GM13976 (cell line): ENCODE results near the gene TPD52L2.
"Not testable (repeated sequence)": the region's sequence is repeated elsewhere in the genome, so short reads cannot be mapped to it uniquely, and the experiment has no call there.

ENCODE experiments used
- DNase-seq: peaks from one replicate; pipeline ENCODE4 v3.0.0; 2012; ENCODE audit warnings: low spot score
- CTCF ChIP-seq: IDR thresholded peaks from 2 replicates; pipeline ENCODE4 v1.5.1; 2012; ENCODE audit warnings: borderline replicate concordance, mild to moderate bottlenecking; ENCODE audit not compliant: insufficient read depth; ENCODE audit errors: extremely low read depth, missing control alignments, control extremely low read depth
- in situ Hi-C: fragments of 300-500 bp; cut with MboI; formaldehyde crosslinking; loops from one replicate; pipeline ENCODE4 v1.12.0; 2022; ENCODE audit warnings: low sequenced_read_pairs, mixed read lengths, inconsistent platforms; ENCODE audit not compliant: unreplicated experiment

Gene TPD52L2

DNA sequence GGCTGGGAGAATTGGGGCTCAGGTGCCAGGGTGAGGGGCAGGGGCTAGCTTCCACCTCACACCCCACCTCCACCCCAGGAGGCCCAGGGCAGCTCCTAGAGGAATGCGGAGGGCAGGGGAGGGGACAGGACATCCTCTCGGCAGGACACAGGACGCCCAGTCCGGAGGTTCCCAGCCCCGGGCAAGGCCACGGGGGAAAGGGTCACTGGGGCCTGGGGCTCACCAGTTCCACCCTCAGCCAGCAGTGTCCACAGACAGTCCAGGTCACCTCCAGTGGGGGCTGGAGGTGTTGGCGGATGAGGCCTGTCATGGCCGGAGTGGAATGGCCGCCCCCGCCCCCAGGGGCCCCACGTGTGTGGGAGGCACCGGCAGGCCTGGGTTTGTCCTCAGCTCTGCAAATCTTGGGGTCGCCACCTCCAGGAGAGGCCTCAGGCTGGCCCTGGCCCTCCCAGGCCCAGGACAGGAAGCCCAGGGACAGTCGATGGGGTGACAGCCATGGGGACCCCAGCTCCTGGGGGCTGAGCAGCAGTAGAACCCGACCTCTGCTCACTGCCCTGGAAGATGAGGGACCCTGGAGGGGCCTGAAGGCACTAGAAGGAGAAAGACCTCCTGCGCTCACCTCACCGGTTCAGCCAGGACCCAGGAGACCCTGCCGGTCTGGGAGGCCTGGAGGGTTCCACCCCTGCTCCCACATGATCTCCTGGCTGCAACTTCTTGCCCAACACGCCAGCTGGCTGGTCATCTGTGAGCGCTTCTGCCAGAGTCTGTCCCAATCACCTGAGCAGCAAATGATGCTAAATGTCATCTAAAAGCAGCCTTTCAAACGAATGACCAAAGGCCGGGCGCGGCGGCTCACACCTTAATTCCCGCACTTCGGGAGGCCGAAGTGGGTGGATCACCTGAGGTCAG is 16.8 kb upstream of the TPD52L2 start:
- no peak for TF ChIP-seq CTCF
- DNase-seq: no peak
- in situ Hi-C loops: no loop called here

GRCh38 chr20:63850689-63851547 is 14.2 kb upstream of the TPD52L2 start:
- DNase-seq: peak; percentile 93
- in situ Hi-C loops: loop anchor here (10.0 to 25.0 kb wide), 2 partner anchors 146 to 314 kb away; partner anchors contain the start of genes ARFRP1, PTK6, SRMS and ZGPAT

GRCh38 chr20:63851548-63851943 is 13.5 kb upstream of the TPD52L2 start:
- not testable (repeated sequence) for DNase-seq
- in situ Hi-C loops: loop anchor here (10.0 to 25.0 kb wide), 2 partner anchors 147 to 314 kb away; partner anchors contain the start of genes ARFRP1, PTK6, SRMS and ZGPAT

More at GRCh38 chr20:63850689-63851547, 14.2 kb upstream of the TPD52L2 start:
- TF ChIP-seq CTCF: no peak

GRCh38 chr20:63853733-63854068 is 11.4 kb upstream of the TPD52L2 start:
- DNase-seq: not testable (repeated sequence)
- in situ Hi-C loops: loop anchor here (10.0 to 25.0 kb wide), 2 partner anchors 149 to 316 kb away; partner anchors contain the start of genes ARFRP1, PTK6, SRMS and ZGPAT

- peak; percentile 78 for DNase-seq
- in situ Hi-C loops: loop anchor here (10.0 to 25.0 kb wide), 2 partner anchors 149 to 317 kb away; partner anchors contain the start of genes ARFRP1, PTK6, SRMS and ZGPAT
- TF ChIP-seq CTCF: no peak
Measured at GRCh38 chr20:63854069-63854765, 10.9 kb upstream of the TPD52L2 start.

DNA sequence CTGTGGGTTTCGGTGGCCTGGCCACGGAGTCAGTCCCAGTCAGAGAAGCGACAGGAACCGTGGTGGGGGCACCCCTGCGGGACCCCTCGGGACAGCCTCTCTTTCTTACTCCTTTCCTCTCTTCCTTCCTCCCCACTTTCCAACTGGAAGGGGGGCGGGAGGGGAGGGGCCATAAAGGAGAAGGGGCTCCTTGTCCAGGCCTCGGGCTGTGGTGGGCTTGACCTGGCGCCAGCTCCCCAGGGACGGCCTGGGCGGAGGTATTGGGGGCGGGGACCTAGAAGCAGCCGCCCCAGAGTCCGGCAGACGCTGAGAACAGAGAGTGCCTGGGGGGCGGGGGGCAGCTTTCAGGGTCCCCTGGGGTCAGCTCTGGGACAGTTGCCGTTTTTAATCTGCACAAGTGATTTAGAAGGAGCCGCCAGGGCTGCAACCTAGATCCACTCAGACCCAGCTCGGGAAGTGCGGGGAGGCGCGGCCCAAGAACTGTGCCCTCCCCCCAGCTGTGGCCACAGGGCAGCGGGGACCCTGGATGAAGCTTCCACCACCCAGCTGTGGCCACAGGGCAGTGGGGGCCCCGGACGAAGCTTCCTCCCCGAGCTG is 10.2 kb upstream of the TPD52L2 start:
- TF ChIP-seq CTCF: no peak
- DNase-seq: no peak
- in situ Hi-C loops: loop anchor here (10.0 to 25.0 kb wide), 2 partner anchors 150 to 318 kb away; partner anchors contain the start of genes ARFRP1, PTK6, SRMS and ZGPAT

DNA sequence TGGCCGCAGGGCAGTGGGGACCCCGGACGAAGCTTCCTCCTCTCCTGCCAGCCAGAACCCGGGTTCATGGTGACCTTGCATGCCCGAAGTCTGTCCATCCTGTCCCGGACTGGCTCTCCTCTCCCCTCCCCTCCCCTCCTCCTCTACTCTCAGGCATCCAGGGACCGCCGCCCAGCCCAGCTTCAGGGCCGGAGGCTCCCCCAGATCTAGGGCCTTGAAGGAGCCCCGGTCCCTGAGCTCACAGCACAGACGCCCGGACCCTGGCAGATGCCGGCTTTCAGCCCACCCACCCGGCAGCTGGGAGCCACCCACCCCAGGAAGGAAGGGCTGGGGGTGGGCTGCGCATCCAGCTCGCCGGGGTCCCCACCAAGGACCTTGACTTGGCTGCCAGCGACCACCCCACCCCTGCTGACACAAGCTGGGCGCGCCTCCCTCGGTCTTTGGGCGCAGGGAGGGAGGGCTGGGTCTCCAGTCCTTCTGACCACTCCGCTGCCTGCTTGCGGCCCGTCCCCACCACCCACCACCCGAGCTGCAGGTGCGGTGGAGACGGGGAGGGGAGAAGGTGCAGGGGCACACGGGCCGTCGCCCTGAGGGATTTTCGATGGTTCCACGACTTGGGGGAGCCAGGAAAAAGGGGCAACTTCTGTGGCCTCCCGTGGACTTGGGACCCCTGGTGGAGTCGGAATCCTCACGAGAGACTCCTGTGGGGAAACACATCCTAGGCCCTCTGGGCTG is 9.5 kb upstream of the TPD52L2 start:
- in situ Hi-C loops: loop anchor here (10.0 to 25.0 kb wide), 2 partner anchors 151 to 318 kb away; partner anchors contain the start of genes ARFRP1, PTK6, SRMS and ZGPAT
- no peak for DNase-seq
- no peak for TF ChIP-seq CTCF
